Small intestine (tissue), 4 donors: ENCODE measurements around the gene TMPRSS9. TPM values are rescaled to one million over a fixed set of nuclear protein-coding genes. Genes with fewer than 3 reads are reported as not detected.

ENCODE experiments used
- polyA plus RNA-seq, 4 donors: library from polyadenylated mRNA; stranded (reverse) in 3 of 4; unstranded in 1 of 4; fragments of 200-250 nt in 3 of 4; fragments of 120-200 nt in 1 of 4; gene quantifications; one replicate each; pipeline versions ENCODE4 v1.2.1 to v1.2.3, GENCODE V29; 2013
- donor health status: healthy with polysubstance abuse.
- donor health status: Bipolar disorder and iron deficiency.
- donor health status: healthy.

Gene TMPRSS9
- polyA plus RNA-seq, 4 donors, result 0.53 to 0.54 TPM; not detected in 2

Other genes starting within 250 kb of the TMPRSS9 start
- 100 to 1,000 TPM in 1 of 4 donors, 10 to 100 TPM in 3; 68.1 to 106 (median 89.9) TPM for gene AP3D1, start 208.7 kb upstream of the TMPRSS9 start, polyA plus RNA-seq
- 10 to 100 TPM; 15.1 to 22.8 (median 19.7) TPM for gene DOT1L, start 196.3 kb upstream of the TMPRSS9 start, polyA plus RNA-seq
- gene PLEKHJ1, start 123.9 kb upstream of the TMPRSS9 start, polyA plus RNA-seq, result 100 to 1,000 TPM; 118 to 307 (median 278) TPM
- 10 to 100 TPM; 31.8 to 71.5 (median 40.3) TPM for gene SF3A2, start 123.4 kb upstream of the TMPRSS9 start, polyA plus RNA-seq
- gene AMH, start 110.9 kb upstream of the TMPRSS9 start, polyA plus RNA-seq, result 1 to 10 TPM; 1.1 to 3.0 (median 2.0) TPM
- gene JSRP1, start 103.8 kb upstream of the TMPRSS9 start, polyA plus RNA-seq, result 1 to 10 TPM in 3 of 4 donors, under 1 TPM in 1; 0.69 to 2.4 (median 1.6) TPM
- under 1 TPM in 3 of 4 donors, not detected in 1; 0.25 to 0.54 (median 0.46) TPM for gene PEAK3, start 78.1 kb upstream of the TMPRSS9 start, polyA plus RNA-seq
- under 1 TPM in 2 of 4 donors, not detected in 2; 0.13 to 0.56 TPM for gene LINGO3, start 52.1 kb upstream of the TMPRSS9 start, polyA plus RNA-seq
- 100 to 1,000 TPM; 145 to 471 (median 283) TPM for gene LSM7, start 31.7 kb upstream of the TMPRSS9 start, polyA plus RNA-seq
- 100 to 1,000 TPM in 1 of 4 donors, 10 to 100 TPM in 3; 69.3 to 109 (median 78.2) TPM for gene SPPL2B, start 31.6 kb upstream of the TMPRSS9 start, polyA plus RNA-seq
- gene TIMM13, start 67.3 kb downstream of the TMPRSS9 start, polyA plus RNA-seq, result 100 to 1,000 TPM in 2 of 4 donors, 10 to 100 TPM in 2; 93.2 to 160 (median 100) TPM
- 10 to 100 TPM in 2 of 4 donors, 1 to 10 TPM in 2; 7.3 to 69.3 (median 21.8) TPM for gene LMNB2, start 96.7 kb downstream of the TMPRSS9 start, polyA plus RNA-seq
- gene GADD45B, start 115.9 kb downstream of the TMPRSS9 start, polyA plus RNA-seq, result 10 to 100 TPM; 12.1 to 40.4 (median 15.1) TPM